ENCODE measurements around the gene JADE3. TPM values are rescaled to one million over a fixed set of nuclear protein-coding genes. Genes with fewer than 3 reads are reported as not detected.

JADE3 gene
- total and polyA plus RNA-seq, 8 donors: 2.7 to 11.9 (median 9.1) TPM

Other genes with a start within 250 kb of the JADE3 start
- gene SLC9A7, start 153.3 kb upstream of the JADE3 start, total RNA-seq: 10 to 100 TPM in 2 of 6 donors, 1 to 10 TPM in 4; 5.9 to 16.0 (median 7.4) TPM
- gene SLC9A7, start 153.3 kb upstream of the JADE3 start, polyA plus RNA-seq: 1 to 10 TPM; 2.2 to 2.9 TPM
- 1 to 10 TPM; 1.8 to 6.0 (median 2.3) TPM for gene RP2, start 75.4 kb upstream of the JADE3 start, total RNA-seq
- 1 to 10 TPM; 1.4 to 2.5 TPM for gene RP2, start 75.4 kb upstream of the JADE3 start, polyA plus RNA-seq
- 10 to 100 TPM; 11.2 to 30.1 (median 20.0) TPM for gene RGN, start 166.0 kb downstream of the JADE3 start, total RNA-seq
- gene RGN, start 166.0 kb downstream of the JADE3 start, polyA plus RNA-seq: 10 to 100 TPM; 21.3 to 32.1 TPM
- 10 to 100 TPM; 33.7 to 49.3 (median 45.8) TPM for gene NDUFB11, start 232.3 kb downstream of the JADE3 start, total RNA-seq
- 10 to 100 TPM; 41.5 to 51.4 TPM for gene NDUFB11, start 232.3 kb downstream of the JADE3 start, polyA plus RNA-seq
- gene RBM10, start 232.8 kb downstream of the JADE3 start, total RNA-seq: 10 to 100 TPM; 13.3 to 24.9 (median 18.7) TPM
- 10 to 100 TPM; 36.2 to 42.0 TPM for gene RBM10, start 232.8 kb downstream of the JADE3 start, polyA plus RNA-seq